ENCODE data around the gene CIB4.

GRCh38 chr2:26537826-26538475, 103.2 kb downstream of the CIB4 start:
- TF ChIP-seq CTCF (IDR thresholded peaks at IDR 0.05) (no peak), EZH2 (IDR thresholded peaks at IDR 0.05; ENCODE audit: borderline replicate concordance, insufficient read depth, low read depth, low read length, poor library complexity, severe bottlenecking) (no peak)

Measured in B cell (primary cell).